ENCODE data around the gene NMT1. TPM values are rescaled to one million over a fixed set of nuclear protein-coding genes. Genes with fewer than 3 reads are reported as not detected.

Gene NMT1
- total RNA-seq, 2 experiments from 2014 or later, result 156 to 169 TPM

DNA sequence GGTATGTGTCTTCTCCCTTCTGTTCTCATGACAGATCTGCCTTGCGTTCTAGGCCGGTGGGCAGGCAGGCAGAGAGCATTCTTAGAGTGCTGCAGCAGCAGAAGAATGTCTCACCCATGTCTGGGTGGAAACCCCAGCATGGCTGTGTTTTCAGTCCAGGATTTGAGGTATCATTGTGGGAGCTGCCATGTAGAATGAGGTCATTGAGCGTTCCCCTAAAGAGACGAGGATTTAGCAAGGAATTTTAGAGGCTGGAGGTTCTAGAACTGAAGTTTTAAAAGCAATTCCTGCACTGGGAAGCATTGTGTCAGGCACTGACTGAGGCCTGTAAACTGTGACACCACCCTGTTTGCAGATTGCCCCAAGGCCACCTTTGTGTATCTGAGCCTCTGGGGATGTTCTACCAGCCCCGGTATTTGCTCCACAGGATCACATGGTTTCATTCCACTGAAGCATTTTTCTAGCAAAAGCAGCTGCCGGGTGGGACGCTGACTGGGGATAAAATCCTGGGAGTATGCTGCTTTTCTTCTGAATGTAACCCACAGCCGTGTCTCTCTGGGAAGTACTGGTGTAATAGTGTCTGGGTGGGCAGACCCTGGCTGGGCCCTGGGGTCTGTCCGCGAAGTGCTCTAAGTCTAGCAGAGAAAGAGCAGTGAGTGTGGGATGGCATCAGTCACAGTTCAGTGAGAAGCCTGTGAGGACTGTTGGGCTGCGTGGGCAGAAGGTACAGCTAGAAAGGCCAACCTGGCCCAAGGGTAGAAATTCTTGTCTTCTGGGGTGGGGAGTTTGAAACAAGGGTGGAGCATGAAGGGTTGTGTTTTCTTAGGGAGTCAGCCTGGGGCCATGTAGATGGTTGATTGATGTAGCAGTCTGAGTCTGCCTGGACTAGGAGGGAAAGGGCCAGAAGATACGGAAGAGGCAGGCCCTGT is 41.0 kb downstream of the NMT1 start:
- TF ChIP-seq, protein P1, sequence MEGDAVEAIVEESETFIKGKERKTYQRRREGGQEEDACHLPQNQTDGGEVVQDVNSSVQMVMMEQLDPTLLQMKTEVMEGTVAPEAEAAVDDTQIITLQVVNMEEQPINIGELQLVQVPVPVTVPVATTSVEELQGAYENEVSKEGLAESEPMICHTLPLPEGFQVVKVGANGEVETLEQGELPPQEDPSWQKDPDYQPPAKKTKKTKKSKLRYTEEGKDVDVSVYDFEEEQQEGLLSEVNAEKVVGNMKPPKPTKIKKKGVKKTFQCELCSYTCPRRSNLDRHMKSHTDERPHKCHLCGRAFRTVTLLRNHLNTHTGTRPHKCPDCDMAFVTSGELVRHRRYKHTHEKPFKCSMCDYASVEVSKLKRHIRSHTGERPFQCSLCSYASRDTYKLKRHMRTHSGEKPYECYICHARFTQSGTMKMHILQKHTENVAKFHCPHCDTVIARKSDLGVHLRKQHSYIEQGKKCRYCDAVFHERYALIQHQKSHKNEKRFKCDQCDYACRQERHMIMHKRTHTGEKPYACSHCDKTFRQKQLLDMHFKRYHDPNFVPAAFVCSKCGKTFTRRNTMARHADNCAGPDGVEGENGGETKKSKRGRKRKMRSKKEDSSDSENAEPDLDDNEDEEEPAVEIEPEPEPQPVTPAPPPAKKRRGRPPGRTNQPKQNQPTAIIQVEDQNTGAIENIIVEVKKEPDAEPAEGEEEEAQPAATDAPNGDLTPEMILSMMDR (IDR thresholded peaks at IDR 0.05), result no peak
- DNase-seq, result no peak
- ChIA-PET POLR2A (no interaction called here), CTCF (interaction anchor here (0.9 to 1.3 kb wide), 2 partner anchors 13 to 33 kb away, joined by 3 read pairs; partner anchors contain the start of gene ACBD4)
- no peaks in the 10 kb centered on the region for H3K4me1 Mint-ChIP-seq (ENCODE audit: low read depth)
- intact Hi-C loops (cut with micrococcal nuclease), result no loop called here
- no peak overlapping the region for H3K4me3 Mint-ChIP-seq
- H3K9me3 Mint-ChIP-seq, result no peaks in the 10 kb centered on the region
- peaks cover 52% of the 10 kb centered on the region for H3K36me3 Mint-ChIP-seq (ENCODE audit: low read depth)
- ATAC-seq, result no peak
- H3K27me3 Mint-ChIP-seq, result no peaks in the 10 kb centered on the region
- H3K27ac Mint-ChIP-seq, result no peak overlapping the region

DNA sequence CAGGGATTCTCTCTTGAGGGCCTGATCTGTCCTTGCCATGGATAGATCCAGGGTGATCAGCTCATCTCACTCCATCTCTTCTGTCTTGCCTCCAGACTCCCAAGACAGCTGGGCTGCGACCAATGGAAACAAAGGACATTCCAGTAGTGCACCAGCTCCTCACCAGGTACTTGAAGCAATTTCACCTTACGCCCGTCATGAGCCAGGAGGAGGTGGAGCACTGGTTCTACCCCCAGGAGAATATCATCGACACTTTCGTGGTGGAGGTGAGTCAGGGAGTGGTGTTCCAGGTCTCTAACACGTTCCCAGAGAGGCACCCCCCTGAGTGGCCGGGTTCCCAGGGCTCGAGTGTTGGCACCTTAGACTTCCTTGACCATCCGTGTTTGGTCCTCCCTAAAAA is 41.7 kb downstream of the NMT1 start:
- Mint-ChIP-seq H3K27ac (no peak overlapping the region), H3K9me3 (no peaks in the 10 kb centered on the region), H3K36me3 (ENCODE audit: low read depth) (peaks cover 51% of the 10 kb centered on the region), H3K4me3 (no peak overlapping the region), H3K27me3 (no peaks in the 10 kb centered on the region), H3K4me1 (ENCODE audit: low read depth) (no peaks in the 10 kb centered on the region)
- ChIA-PET POLR2A (interaction anchor here (1.3 kb wide), 1 partner anchor 52 kb away, joined by 3 read pairs; no protein-coding TSS in a partner anchor), CTCF (interaction anchor here (0.9 kb wide), 1 partner anchor 14 kb away, joined by 3 read pairs; no protein-coding TSS in a partner anchor)
- TF ChIP-seq, protein P1 (IDR thresholded peaks at IDR 0.05), result no peak
- intact Hi-C loops (cut with micrococcal nuclease), result no loop called here
- ATAC-seq (no peak), DNase-seq (no peak)

DNA sequence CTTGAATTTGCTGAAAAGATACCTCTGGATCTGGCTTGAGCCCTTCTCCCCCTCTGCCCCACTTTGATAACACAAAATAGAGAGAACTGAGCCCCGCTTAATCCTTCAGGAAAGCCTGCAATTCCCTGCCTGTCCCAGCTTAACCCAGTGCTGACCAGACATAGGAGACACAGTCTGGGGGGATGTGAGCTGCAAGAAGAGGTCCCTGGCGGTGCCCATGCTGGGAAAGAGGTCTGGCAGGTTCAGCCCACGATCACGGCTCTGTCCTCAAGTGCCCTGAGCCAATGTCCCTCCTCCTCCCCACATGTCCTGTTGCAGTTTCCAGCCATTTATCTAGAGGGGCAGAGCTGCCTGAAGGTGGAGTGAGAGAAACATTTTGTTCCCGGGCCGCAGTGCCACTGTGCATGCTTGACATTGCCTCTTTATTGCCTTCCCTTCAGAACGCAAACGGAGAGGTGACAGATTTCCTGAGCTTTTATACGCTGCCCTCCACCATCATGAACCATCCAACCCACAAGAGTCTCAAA is 42.2 kb downstream of the NMT1 start:
- DNase-seq, result no peak
- ChIA-PET POLR2A (interaction anchor here (0.7 to 1.3 kb wide), 2 partner anchors 53 to 337 kb away, joined by 3 read pairs; no protein-coding TSS in a partner anchor), CTCF (interaction anchor here (0.8 to 2.1 kb wide), 3 partner anchors 32 to 239 kb away, joined by 3 to 8 read pairs (median 3); partner anchors contain the start of gene ACBD4)
- ATAC-seq, result no peak
- Mint-ChIP-seq H3K27ac (no peak overlapping the region), H3K36me3 (ENCODE audit: low read depth) (peaks cover 46% of the 10 kb centered on the region), H3K4me1 (ENCODE audit: low read depth) (no peaks in the 10 kb centered on the region), H3K4me3 (no peak overlapping the region), H3K9me3 (no peaks in the 10 kb centered on the region), H3K27me3 (no peaks in the 10 kb centered on the region)
- TF ChIP-seq, protein P1 (IDR thresholded peaks at IDR 0.05), result no peak
- intact Hi-C loops (cut with micrococcal nuclease), result no loop called here

DNA sequence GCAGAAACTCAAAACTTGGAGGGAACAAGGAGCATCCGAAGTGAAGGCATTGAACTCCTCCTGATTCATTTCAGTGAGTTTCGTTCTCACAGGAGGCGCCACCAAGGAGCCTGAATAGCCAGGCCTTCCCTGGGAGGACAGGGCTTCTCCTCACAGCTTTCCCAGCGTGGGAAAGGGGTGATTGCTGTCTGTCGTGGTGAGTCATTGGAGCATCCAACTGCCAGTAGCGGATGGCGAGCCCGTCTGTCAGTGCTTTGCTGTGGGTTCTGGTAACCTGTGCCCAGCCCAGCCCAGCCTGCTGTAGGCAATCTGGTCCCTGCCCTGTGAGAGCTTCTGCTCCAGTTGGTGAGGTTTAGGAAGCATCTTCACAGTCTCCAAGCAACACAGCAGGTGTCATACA is 42.9 kb downstream of the NMT1 start:
- no peaks in the 10 kb centered on the region for H3K4me1 Mint-ChIP-seq (ENCODE audit: low read depth)
- no peak overlapping the region for H3K4me3 Mint-ChIP-seq
- intact Hi-C loops (cut with micrococcal nuclease), result no loop called here
- no peaks in the 10 kb centered on the region for H3K27me3 Mint-ChIP-seq
- ChIA-PET CTCF (interaction anchor here (0.8 to 2.1 kb wide), 4 partner anchors 31 to 239 kb away, joined by 3 to 8 read pairs (median 3); partner anchors contain the start of gene ACBD4), POLR2A (interaction anchor here (0.7 to 1.3 kb wide), 3 partner anchors 12 to 338 kb away, joined by 3 to 4 read pairs (median 3); no protein-coding TSS in a partner anchor)
- no peak overlapping the region for H3K27ac Mint-ChIP-seq
- no peaks in the 10 kb centered on the region for H3K9me3 Mint-ChIP-seq
- DNase-seq (no peak), ATAC-seq (no peak)
- peaks cover 41% of the 10 kb centered on the region for H3K36me3 Mint-ChIP-seq (ENCODE audit: low read depth)
- TF ChIP-seq, protein P1 (IDR thresholded peaks at IDR 0.05), result no peak

Data from activated CD8-positive, alpha-beta T cell treated with anti-CD3 and anti-CD28 coated beads for 36 hours (primary cell).